Measurements from ENCODE around the gene PLCD1.
"Not testable (repeated sequence)": the region's sequence is repeated elsewhere in the genome, so short reads cannot be mapped to it uniquely, and the experiment has no call there.

PLCD1 gene

GRCh38 chr3:37984051-37984450 lies 45.4 kb downstream of the PLCD1 start:
- no peak for DNase-seq

- no peak for DNase-seq
These were observed 47.1 kb downstream of the PLCD1 start for GRCh38 chr3:37982331-37982730.

GRCh38 chr3:37981348-37981664 lies 48.1 kb downstream of the PLCD1 start:
- no peak for DNase-seq

- DNase-seq = no peak
These were observed 48.7 kb downstream of the PLCD1 start for GRCh38 chr3:37980462-37981347.

- no peak for DNase-seq
These were observed 49.6 kb downstream of the PLCD1 start for GRCh38 chr3:37979541-37980461.

- peak in 2 of 4 experiments; percentile 45 to 52 for DNase-seq
These were observed 55.0 kb downstream of the PLCD1 start for GRCh38 chr3:37974121-37975083.

GRCh38 chr3:37973246-37974054 lies 56.0 kb downstream of the PLCD1 start:
- no peak for DNase-seq

GRCh38 chr3:37972056-37972455 lies 57.4 kb downstream of the PLCD1 start:
- not testable (repeated sequence) for DNase-seq

GRCh38 chr3:37971467-37971866 lies 58.0 kb downstream of the PLCD1 start:
- DNase-seq = no peak

- DNase-seq = no peak
These were observed 58.6 kb downstream of the PLCD1 start for GRCh38 chr3:37970802-37971201.

GRCh38 chr3:37969596-37970100 lies 59.8 kb downstream of the PLCD1 start:
- DNase-seq = no peak

GRCh38 chr3:37968813-37969595 lies 60.4 kb downstream of the PLCD1 start:
- no peak for DNase-seq

- DNase-seq = no peak
These were observed 61.2 kb downstream of the PLCD1 start for GRCh38 chr3:37968199-37968598.

- DNase-seq = peak; percentile 1 to 53 (median 8)
These were observed 62.1 kb downstream of the PLCD1 start for GRCh38 chr3:37967260-37967881.

GRCh38 chr3:37964716-37965115 lies 64.7 kb downstream of the PLCD1 start:
- DNase-seq = no peak

GRCh38 chr3:37964146-37964545 lies 65.3 kb downstream of the PLCD1 start:
- no peak for DNase-seq

- no peak for DNase-seq
These were observed 65.8 kb downstream of the PLCD1 start for GRCh38 chr3:37963635-37964034.

GRCh38 chr3:37963016-37963415 lies 66.4 kb downstream of the PLCD1 start:
- no peak for DNase-seq

GRCh38 chr3:37961622-37962431 lies 67.6 kb downstream of the PLCD1 start:
- no peak for DNase-seq

Data from activated naive CD4-positive, alpha-beta T cell (primary cell).